H9 (cell line): ENCODE results near the gene TDRKH. TPM values are rescaled to one million over a fixed set of nuclear protein-coding genes. Genes with fewer than 3 reads are reported as not detected.

Source experiments
- DNase-seq: peaks from one replicate; pipeline ENCODE4 v3.0.0-alpha.2; 2017
- H2AFZ ChIP-seq: one replicate; pipeline ENCODE4 v1.6.1; 2013; ENCODE audit warnings: mild to moderate bottlenecking, low read length, control low read depth, moderate library complexity
- H2AK5ac ChIP-seq: 2 replicates; pipeline ENCODE4 v1.6.1; 2013; ENCODE audit warnings: low read length, control low read depth, mixed read lengths; ENCODE audit not compliant: insufficient read length
- H2BK120ac ChIP-seq: one replicate; pipeline ENCODE4 v1.6.1; 2013; ENCODE audit warnings: low read depth, mild to moderate bottlenecking, low read length, control low read depth, inconsistent platforms; ENCODE audit not compliant: poor library complexity, severe bottlenecking
- H2BK12ac ChIP-seq: 2 replicates; pipeline ENCODE4 v1.6.1; 2013; ENCODE audit warnings: low read length, control low read depth, mixed read lengths, low read depth; ENCODE audit not compliant: insufficient read length
- H2BK15ac ChIP-seq: 2 replicates; pipeline ENCODE4 v1.6.1; 2013; ENCODE audit warnings: low read depth, low read length, control low read depth
- H2BK20ac ChIP-seq: one replicate; pipeline ENCODE4 v1.6.1; 2013; ENCODE audit warnings: low read depth, mild to moderate bottlenecking, low read length, control low read depth, inconsistent platforms; ENCODE audit not compliant: poor library complexity, severe bottlenecking
- H2BK5ac ChIP-seq: 2 replicates; pipeline ENCODE4 v1.6.1; 2013; ENCODE audit warnings: low read length, control low read depth, mixed read lengths; ENCODE audit not compliant: insufficient read length
- H3K14ac ChIP-seq: 2 replicates; pipeline ENCODE4 v1.6.1; 2013; ENCODE audit warnings: low read length, control low read depth; ENCODE audit not compliant: insufficient read depth
- H3K18ac ChIP-seq: 2 replicates; pipeline ENCODE4 v1.6.1; 2013; ENCODE audit warnings: low read depth, mild to moderate bottlenecking, mixed read lengths, low read length, control low read depth; ENCODE audit not compliant: insufficient read length
- H3K23ac ChIP-seq: 2 replicates; pipeline ENCODE4 v1.6.1; 2013; ENCODE audit warnings: low read length, control low read depth, mixed read lengths, low read depth; ENCODE audit not compliant: insufficient read length
- H3K23me2 ChIP-seq: 2 replicates; pipeline ENCODE4 v1.6.1; 2013; ENCODE audit warnings: low read depth, mild to moderate bottlenecking, mixed read lengths, low read length, control low read depth; ENCODE audit not compliant: insufficient read length, poor library complexity, severe bottlenecking
- H3K27ac ChIP-seq: 2 replicates; pipeline ENCODE4 v1.5.1; 2013; ENCODE audit warnings: low read length, control low read depth, mixed read lengths, low read depth; ENCODE audit not compliant: insufficient read length
- H3K27me3 ChIP-seq: 2 replicates; pipeline ENCODE4 v1.6.1; 2013; ENCODE audit warnings: low read length, control low read depth, inconsistent platforms; ENCODE audit not compliant: insufficient read depth
- H3K4ac ChIP-seq: 2 replicates; pipeline ENCODE4 v1.6.1; 2013; ENCODE audit warnings: low read depth, mild to moderate bottlenecking, control low read depth, inconsistent platforms, low read length, moderate library complexity
- H3K4me1 ChIP-seq: 2 replicates; pipeline ENCODE4 v1.6.1; 2013; ENCODE audit warnings: low read length, control low read depth, inconsistent platforms; ENCODE audit not compliant: insufficient read depth
- H3K4me2 ChIP-seq: 2 replicates; pipeline ENCODE4 v1.6.1; 2013; ENCODE audit warnings: low read length, control low read depth, mixed read lengths; ENCODE audit not compliant: insufficient read length, insufficient read depth
- H3K56ac ChIP-seq: 2 replicates; pipeline ENCODE4 v1.6.1; 2013; ENCODE audit warnings: low read depth, mild to moderate bottlenecking, mixed read lengths, low read length, control low read depth; ENCODE audit not compliant: insufficient read length
- H3K79me1 ChIP-seq: 2 replicates; pipeline ENCODE4 v1.6.1; 2013; ENCODE audit warnings: low read depth, mild to moderate bottlenecking, moderate library complexity, low read length, control low read depth, inconsistent platforms; ENCODE audit not compliant: insufficient read depth, poor library complexity, severe bottlenecking
- H3K79me2 ChIP-seq: 2 replicates; pipeline ENCODE4 v1.6.1; 2013; ENCODE audit warnings: low read length, control low read depth, inconsistent platforms; ENCODE audit not compliant: insufficient read depth
- H3K9ac ChIP-seq: 2 replicates; pipeline ENCODE4 v1.6.1; 2013; ENCODE audit warnings: low read length, control low read depth, mixed read lengths; ENCODE audit not compliant: insufficient read length; ENCODE audit errors: extremely low read depth
- H3K9me3 ChIP-seq: one replicate; pipeline ENCODE4 v1.6.1; 2013; ENCODE audit warnings: low read depth, low read length, inconsistent platforms; ENCODE audit not compliant: control insufficient read depth
- H3T11ph ChIP-seq: one replicate; pipeline ENCODE4 v1.6.1; 2013; ENCODE audit warnings: mild to moderate bottlenecking, low read length, control low read depth, inconsistent platforms
- H4K20me1 ChIP-seq: one replicate; pipeline ENCODE4 v1.6.1; 2013; ENCODE audit not compliant: control insufficient read depth, insufficient read length, insufficient read depth
- H4K5ac ChIP-seq: 2 replicates; pipeline ENCODE4 v1.6.1; 2013; ENCODE audit warnings: low read depth, mild to moderate bottlenecking, mixed read lengths, low read length, control low read depth; ENCODE audit not compliant: insufficient read length
- H4K8ac ChIP-seq: replicated peaks from 2 replicates; pipeline ENCODE4 v1.6.1; 2013; ENCODE audit warnings: low read length, control low read depth, mixed read lengths, low read depth; ENCODE audit not compliant: insufficient read length
- H4K91ac ChIP-seq: 2 replicates; pipeline ENCODE4 v1.6.1; 2013; ENCODE audit warnings: low read depth, mild to moderate bottlenecking, moderate library complexity, mixed read lengths, low read length, control low read depth; ENCODE audit not compliant: insufficient read length
- H3K27ac Mint-ChIP-seq, 3 experiments: 2 replicates in 2 of 3; 3 replicates in 1 of 3; pipeline ENCODE4 v1.8.0; 2020 to 2021; ENCODE audit warnings: mixed read lengths in 3 of 3, mild to moderate bottlenecking in 1 of 3, moderate library complexity in 1 of 3
- H3K27me3 Mint-ChIP-seq: 2 replicates; pipeline ENCODE4 v1.8.0; 2021; ENCODE audit warnings: low read depth, mild to moderate bottlenecking, moderate library complexity, mixed read lengths
- H3K36me3 Mint-ChIP-seq, 3 experiments: 2 replicates in 2 of 3; 3 replicates in 1 of 3; pipeline ENCODE4 v1.8.0; 2020 to 2021; ENCODE audit warnings: low read depth in 3 of 3, mixed read lengths in 3 of 3; ENCODE audit not compliant: insufficient read depth in 1 of 3
- H3K4me1 Mint-ChIP-seq, 2 experiments: 2 replicates each; pipeline ENCODE4 v1.8.0; 2020; ENCODE audit warnings: mixed read lengths in 2 of 2
- H3K4me3 Mint-ChIP-seq, 2 experiments: 2 replicates in 1 of 2; 3 replicates in 1 of 2; pipeline ENCODE4 v1.8.0; 2020 to 2021; ENCODE audit warnings: mild to moderate bottlenecking in 2 of 2, mixed read lengths in 2 of 2, moderate library complexity in 1 of 2
- H3K9me3 Mint-ChIP-seq, 2 experiments: 2 replicates in 1 of 2; 3 replicates in 1 of 2; pipeline ENCODE4 v1.8.0; 2020; ENCODE audit warnings: mild to moderate bottlenecking in 2 of 2, mixed read lengths in 2 of 2, moderate library complexity in 1 of 2
- CTCF ChIP-seq: fragments of 200-600 bp; sonication (generic); conservative IDR thresholded peaks from 3 replicates; pipeline ENCODE4 v1.8.0; 2021; ENCODE audit warnings: antibody characterized with exemption, mild to moderate bottlenecking
- WGBS: extraction: QIAGEN DNeasy Blood & Tissue Kit; methylation state at CpG from one replicate; pipeline ENCODE4 v1.1.7; 2013; ENCODE audit warnings: missing lambda C conversion rate, low lambda C conversion rate, mixed read lengths; ENCODE audit not compliant: insufficient read length; ENCODE audit errors: extremely low coverage; 5-methylcytosine and 5-hydroxymethylcytosine counted together
- total RNA-seq: library from RNA; stranded (reverse); gene quantifications from 2 replicates; pipeline ENCODE4 v1.2.1, GENCODE V29; 2021

TDRKH gene
- total RNA-seq, 1 experiment from 2014 or later: 24.0 TPM

DNA sequence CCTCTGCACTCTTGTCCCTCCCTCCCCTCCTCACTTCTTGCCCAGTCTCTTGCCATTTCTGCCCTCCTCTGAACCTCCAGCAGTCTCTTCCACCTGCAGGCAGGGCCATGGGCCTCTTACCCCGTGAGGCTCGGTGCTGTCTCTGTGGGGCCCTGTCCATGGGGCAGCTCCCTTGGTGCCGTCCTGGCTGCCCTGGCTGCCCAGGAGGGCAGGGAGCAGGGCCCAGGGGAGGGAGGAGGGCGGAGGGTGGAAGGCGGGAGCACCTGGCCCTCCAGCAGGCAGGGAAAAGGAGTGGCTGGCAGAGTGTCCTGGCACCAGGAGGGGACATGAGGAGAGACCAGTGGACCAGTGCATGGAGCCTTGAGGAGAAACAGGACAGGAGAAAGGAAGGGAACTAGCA is 41.3 kb upstream of the TDRKH start, which contains the start of gene RORC:
RORC (minus strand) TSS at position 198 of the 400 bp plus-strand sequence; CDS start at position 160, 38 bp downstream.
- Histone ChIP-seq H3K23me2 (no peaks in the 10 kb centered on the region), H3K9me3 (no peaks in the 10 kb centered on the region), H2BK15ac (no peak within 1 kb of the TSS), H3K4me1 (peaks cover 14% of the 10 kb centered on the region; the same call in 1 of the 2 replicates), H4K20me1 (no peaks in the 10 kb centered on the region), H3K79me2 (no peaks in the 10 kb centered on the region), H3K9ac (no peak within 1 kb of the TSS), H3K27me3 (no peaks in the 10 kb centered on the region), H3K14ac (no peak within 1 kb of the TSS; the same call in 1 of the 2 replicates), H2BK20ac (no peak within 1 kb of the TSS), H3K18ac (peak within 1 kb of the TSS; percentile 40), H4K8ac (no peak within 1 kb of the TSS), H2BK5ac (no peak within 1 kb of the TSS), H3K4ac (no peak within 1 kb of the TSS; the same call in 1 of the 2 replicates), H3K27ac (no peak within 1 kb of the TSS), H4K5ac (no peak within 1 kb of the TSS), H3T11ph (no peak within 1 kb of the TSS), H2AFZ (no peak within 1 kb of the TSS), H3K79me1 (no peaks in the 10 kb centered on the region), H4K91ac (no peak within 1 kb of the TSS), H3K56ac (no peak within 1 kb of the TSS), H2BK120ac (no peak within 1 kb of the TSS), H3K4me2 (no peak within 1 kb of the TSS), H2BK12ac (no peak within 1 kb of the TSS), H2AK5ac (no peak within 1 kb of the TSS), H3K23ac (no peak within 1 kb of the TSS)
- Mint-ChIP-seq H3K4me3 (peak within 1 kb of the TSS in 1 of 2 experiments; percentile 23; a peak in 2 of 5 replicates), H3K27me3 (peaks cover 7% of the 10 kb centered on the region), H3K36me3 (no peaks in the 10 kb centered on the region), H3K9me3 (no peaks in the 10 kb centered on the region), H3K4me1 (peaks cover 32 to 41% of the 10 kb centered on the region in 2 experiments), H3K27ac (peak within 1 kb of the TSS in 2 of 3 experiments; percentile 7 to 40; a peak in 2 of 7 replicates)
- no peak for DNase-seq
- WGBS: no CpG with 5 or more reads among the region's 5 CpGs
- no peak for TF ChIP-seq CTCF
